BLaER1 treated with 17β-estradiol and CSF1 and Interleukin-3, amounts not matched to agents 10 nM and 100 nM (cell line): Measurements from ENCODE around the gene ATRNL1.

Experiments
- H3K27ac ChIP-seq, 11 experiments: shearing (Covaris generic); formaldehyde crosslinking; 2 replicates each; pipeline ENCODE4 v1.8.1; 2022
- H3K27me3 ChIP-seq, 11 experiments: shearing (Covaris generic); formaldehyde crosslinking; 2 replicates each; pipeline ENCODE4 v1.8.1; 2022
- H3K36me3 ChIP-seq, 11 experiments: shearing (Covaris generic); formaldehyde crosslinking; 2 replicates each; pipeline ENCODE4 v1.8.1; 2022
- H3K4me1 ChIP-seq, 10 experiments: shearing (Covaris generic); formaldehyde crosslinking; 2 replicates each; pipeline ENCODE4 v1.8.1; 2022
- H3K4me2 ChIP-seq, 11 experiments: shearing (Covaris generic); formaldehyde crosslinking; 2 replicates each; pipeline ENCODE4 v1.8.1; 2022
- H3K4me3 ChIP-seq, 10 experiments: shearing (Covaris generic); formaldehyde crosslinking; 2 replicates each; pipeline ENCODE4 v1.8.1; 2022
- H3K9ac ChIP-seq, 11 experiments: shearing (Covaris generic); formaldehyde crosslinking; 2 replicates each; pipeline ENCODE4 v1.8.1; 2022
- H3K9me3 ChIP-seq, 11 experiments: shearing (Covaris generic); formaldehyde crosslinking; replicated peaks in 1 of 11; 2 replicates each; pipeline ENCODE4 v1.8.1; 2022
- H4K20me1 ChIP-seq, 11 experiments: shearing (Covaris generic); formaldehyde crosslinking; 2 replicates each; pipeline ENCODE4 v1.8.1; 2022
- Cebpa-rat ChIP-seq, 11 experiments: shearing (Covaris generic); IDR thresholded peaks; 2 replicates each; pipeline ENCODE4 v1.8.1; 2022

Gene ATRNL1

GRCh38 chr10:115976342-115976741 lies 883.2 kb downstream of the ATRNL1 start:
- Histone ChIP-seq H3K4me3 (no peak overlapping the region), H3K36me3 (no peaks in the 10 kb centered on the region), H3K27me3 (no peaks in the 10 kb centered on the region), H4K20me1 (no peaks in the 10 kb centered on the region), H3K4me1 (no peaks in the 10 kb centered on the region), H3K9me3 (no peaks in the 10 kb centered on the region), H3K27ac (no peak overlapping the region), H3K4me2 (no peak overlapping the region), H3K9ac (no peak overlapping the region)
- TF ChIP-seq Cebpa-rat (IDR thresholded peaks at IDR 0.05) = no peak

- Histone ChIP-seq H3K36me3 (no peaks in the 10 kb centered on the region), H3K4me3 (no peak overlapping the region), H3K27ac (no peak overlapping the region), H3K4me2 (no peak overlapping the region), H4K20me1 (no peaks in the 10 kb centered on the region), H3K27me3 (no peaks in the 10 kb centered on the region), H3K9me3 (no peaks in the 10 kb centered on the region), H3K9ac (no peak overlapping the region), H3K4me1 (no peaks in the 10 kb centered on the region)
- TF ChIP-seq Cebpa-rat (IDR thresholded peaks at IDR 0.05) = no peak
Observed at GRCh38 chr10:115977855-115978254, 884.7 kb downstream of the ATRNL1 start.

- TF ChIP-seq Cebpa-rat (IDR thresholded peaks at IDR 0.05) = no peak
- H3K4me3 ChIP-seq = no peak overlapping the region
- H3K4me2 ChIP-seq = no peak overlapping the region
- no peaks in the 10 kb centered on the region for H3K27me3 ChIP-seq
- no peaks in the 10 kb centered on the region for H3K4me1 ChIP-seq
- no peaks in the 10 kb centered on the region for H3K36me3 ChIP-seq
- no peaks in the 10 kb centered on the region for H4K20me1 ChIP-seq
- no peaks in the 10 kb centered on the region for H3K9me3 ChIP-seq
- no peak overlapping the region for H3K27ac ChIP-seq
- no peak overlapping the region for H3K9ac ChIP-seq
Observed at GRCh38 chr10:115979576-115979975, 886.4 kb downstream of the ATRNL1 start.

GRCh38 chr10:115980470-115980869 lies 887.3 kb downstream of the ATRNL1 start:
- Histone ChIP-seq H3K4me2 (no peak overlapping the region), H3K27ac (no peak overlapping the region), H3K4me1 (no peaks in the 10 kb centered on the region), H3K4me3 (no peak overlapping the region), H3K27me3 (no peaks in the 10 kb centered on the region), H4K20me1 (no peaks in the 10 kb centered on the region), H3K9ac (no peak overlapping the region), H3K36me3 (no peaks in the 10 kb centered on the region), H3K9me3 (no peaks in the 10 kb centered on the region; a peak in 1 of 22 replicates)
- TF ChIP-seq Cebpa-rat (IDR thresholded peaks at IDR 0.05) = no peak

GRCh38 chr10:115981081-115981480 lies 887.9 kb downstream of the ATRNL1 start:
- H3K4me3 ChIP-seq = no peak overlapping the region
- H3K9me3 ChIP-seq = peaks cover 0 to 1% (median 0%) of the 10 kb centered on the region in 11 experiments; a peak in 2 of 22 replicates
- no peaks in the 10 kb centered on the region for H3K27me3 ChIP-seq
- no peaks in the 10 kb centered on the region for H3K4me1 ChIP-seq
- no peak overlapping the region for H3K27ac ChIP-seq
- no peak for TF ChIP-seq Cebpa-rat (IDR thresholded peaks at IDR 0.05)
- no peak overlapping the region for H3K9ac ChIP-seq
- no peak overlapping the region for H3K4me2 ChIP-seq
- no peaks in the 10 kb centered on the region for H4K20me1 ChIP-seq
- H3K36me3 ChIP-seq = no peaks in the 10 kb centered on the region

- Histone ChIP-seq H3K4me1 (no peaks in the 10 kb centered on the region), H3K4me3 (no peak overlapping the region), H4K20me1 (no peaks in the 10 kb centered on the region), H3K27me3 (no peaks in the 10 kb centered on the region), H3K36me3 (no peaks in the 10 kb centered on the region), H3K27ac (no peak overlapping the region), H3K9me3 (peaks cover 0 to 11% (median under 1%) of the 10 kb centered on the region in 11 experiments; a peak in 6 of 22 replicates), H3K4me2 (no peak overlapping the region), H3K9ac (no peak overlapping the region)
- TF ChIP-seq Cebpa-rat (IDR thresholded peaks at IDR 0.05) = no peak
Observed at GRCh38 chr10:115982076-115982475, 888.9 kb downstream of the ATRNL1 start.

- Histone ChIP-seq H3K9ac (no peak overlapping the region), H3K4me2 (no peak overlapping the region), H3K4me1 (no peaks in the 10 kb centered on the region), H4K20me1 (no peaks in the 10 kb centered on the region), H3K27me3 (no peaks in the 10 kb centered on the region), H3K4me3 (no peak overlapping the region), H3K9me3 (peaks cover 0 to 16% (median 5%) of the 10 kb centered on the region in 11 experiments; a peak in 8 of 22 replicates), H3K27ac (no peak overlapping the region), H3K36me3 (no peaks in the 10 kb centered on the region)
- TF ChIP-seq Cebpa-rat (IDR thresholded peaks at IDR 0.05) = no peak
Observed at GRCh38 chr10:115982526-115982925, 889.4 kb downstream of the ATRNL1 start.

GRCh38 chr10:115985786-115986185 lies 892.6 kb downstream of the ATRNL1 start:
- no peak for TF ChIP-seq Cebpa-rat (IDR thresholded peaks at IDR 0.05)
- Histone ChIP-seq H4K20me1 (no peaks in the 10 kb centered on the region), H3K9ac (no peak overlapping the region), H3K9me3 (peaks cover 2 to 18% (median 7%) of the 10 kb centered on the region in 11 experiments; a peak in 8 of 22 replicates), H3K4me3 (no peak overlapping the region), H3K27ac (no peak overlapping the region), H3K36me3 (no peaks in the 10 kb centered on the region), H3K4me1 (no peaks in the 10 kb centered on the region), H3K4me2 (no peak overlapping the region), H3K27me3 (no peaks in the 10 kb centered on the region)

- Histone ChIP-seq H3K27me3 (no peaks in the 10 kb centered on the region), H3K4me3 (no peak overlapping the region), H4K20me1 (no peaks in the 10 kb centered on the region), H3K9ac (no peak overlapping the region), H3K9me3 (peaks cover 9 to 31% (median 23%) of the 10 kb centered on the region in 11 experiments; a peak in 20 of 22 replicates), H3K36me3 (no peaks in the 10 kb centered on the region), H3K27ac (no peak overlapping the region), H3K4me2 (no peak overlapping the region), H3K4me1 (0 out of 20 replicates have a peak, but pooled peaks cover 0 to 1% (median 0%) of the 10 kb centered on the region in 10 experiments)
- peak in 2 of 11 experiments; percentile 14 to 27; a peak in 1 of 22 replicates for TF ChIP-seq Cebpa-rat (IDR thresholded peaks at IDR 0.05)
Observed at GRCh38 chr10:115988380-115988779, 895.2 kb downstream of the ATRNL1 start.

- H3K4me1 ChIP-seq = 0 out of 20 replicates have a peak, but pooled peaks cover 0 to 4% (median 0%) of the 10 kb centered on the region in 10 experiments
- TF ChIP-seq Cebpa-rat (IDR thresholded peaks at IDR 0.05) = no peak
Observed at GRCh38 chr10:115989621-115990020, 896.5 kb downstream of the ATRNL1 start.

More at GRCh38 chr10:115989621-115990020, 896.5 kb downstream of the ATRNL1 start:
- no peak overlapping the region for H3K9ac ChIP-seq
- H3K36me3 ChIP-seq = no peaks in the 10 kb centered on the region
- peaks cover 9 to 31% (median 23%) of the 10 kb centered on the region in 11 experiments; a peak in 20 of 22 replicates for H3K9me3 ChIP-seq
- H3K27me3 ChIP-seq = no peaks in the 10 kb centered on the region
- H4K20me1 ChIP-seq = no peaks in the 10 kb centered on the region
- H3K4me3 ChIP-seq = no peak overlapping the region
- H3K27ac ChIP-seq = no peak overlapping the region
- H3K4me2 ChIP-seq = no peak overlapping the region
